Measurements from ENCODE around the gene KRT40.

- TF ChIP-seq CTCF (IDR thresholded peaks at IDR 0.05; ENCODE audit: extremely low read depth in 1 of 2, insufficient read depth in 1 of 2, low read depth in 1 of 2, low read length in 2 of 2), result no peak
- no peak for TF ChIP-seq POLR2A (IDR thresholded peaks at IDR 0.05; ENCODE audit: low read depth, low read length)
- TF ChIP-seq EZH2 (IDR thresholded peaks at IDR 0.05; ENCODE audit: borderline replicate concordance, low read depth, low read length, severe bottlenecking), result no peak
- TF ChIP-seq MAX (IDR thresholded peaks at IDR 0.05; ENCODE audit: insufficient read depth, insufficient read length), result no peak
- no peak for TF ChIP-seq POLR2AphosphoS5 (IDR thresholded peaks at IDR 0.05; ENCODE audit: insufficient read depth, low read depth, low read length)
- TF ChIP-seq MYC (IDR thresholded peaks at IDR 0.05; ENCODE audit: low read depth, low read length), result no peak
- TF ChIP-seq FOS (IDR thresholded peaks at IDR 0.05; ENCODE audit: borderline replicate concordance, insufficient read depth, low read length), result no peak
- no peak for TF ChIP-seq JUN (IDR thresholded peaks at IDR 0.05; ENCODE audit: borderline replicate concordance, insufficient read depth, insufficient read length, low read depth)
- TF ChIP-seq GATA2 (IDR thresholded peaks at IDR 0.05; ENCODE audit: insufficient read depth, insufficient read length, low read depth, low read length), result no peak
Observed at GRCh38 chr17:40993839-40994238, 9.7 kb upstream of the KRT40 start, which contains the start of gene KRTAP3-3.
